GM21576 (cell line): ENCODE data around the gene P2RX6.
"Not testable (repeated sequence)": the region's sequence is repeated elsewhere in the genome, so short reads cannot be mapped to it uniquely, and the experiment has no call there.

Experiments
- ATAC-seq: cut with Tn5 transposase; IDR thresholded peaks from one replicate; pipeline ENCODE4 v1.9.1; 2021; ENCODE audit warnings: mild to moderate bottlenecking, moderate library complexity; ENCODE audit not compliant: unreplicated experiment

P2RX6 gene

DNA sequence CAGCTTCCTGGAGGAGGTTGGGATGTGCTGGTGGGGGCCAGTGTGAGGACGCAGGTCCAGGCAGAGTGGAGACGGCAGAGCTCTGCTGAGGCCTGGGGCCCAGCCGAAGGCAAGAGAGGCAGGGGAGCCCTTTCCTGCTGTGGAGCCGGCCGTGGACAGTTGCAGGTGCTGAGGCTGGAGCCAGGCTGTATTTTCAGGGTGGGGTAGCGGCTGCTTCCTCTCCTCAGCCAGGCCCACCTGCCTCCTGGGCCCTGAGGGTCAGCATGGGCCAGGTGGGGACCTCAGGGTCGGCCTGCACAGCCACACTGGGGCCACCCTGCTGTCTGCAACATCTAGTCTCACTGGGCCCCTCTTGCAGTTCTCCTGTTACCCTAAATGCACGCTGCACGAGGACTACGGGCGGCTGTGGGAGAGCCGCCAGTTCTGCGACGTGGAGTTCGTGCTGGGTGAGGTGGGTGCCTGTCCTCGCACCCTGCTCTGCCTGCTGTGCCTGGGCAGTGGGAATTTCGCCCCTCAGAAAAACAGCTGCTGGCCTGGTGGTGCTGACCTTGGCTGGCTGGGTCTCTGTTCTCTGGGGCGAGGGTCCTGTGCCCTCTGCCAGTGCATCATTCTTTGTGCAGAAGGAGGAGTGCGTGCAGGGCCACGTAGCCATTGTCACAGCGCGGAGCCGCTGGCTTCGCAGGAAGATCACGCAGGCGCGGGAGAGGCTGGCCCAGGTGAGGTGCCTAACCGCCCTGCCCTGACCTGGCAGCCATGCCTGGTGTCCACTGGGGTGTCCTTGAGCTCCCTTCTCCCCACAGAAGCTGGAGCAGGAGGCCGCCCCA lies 21.4 kb upstream of the P2RX6 start:
- ATAC-seq, result no peak

DNA sequence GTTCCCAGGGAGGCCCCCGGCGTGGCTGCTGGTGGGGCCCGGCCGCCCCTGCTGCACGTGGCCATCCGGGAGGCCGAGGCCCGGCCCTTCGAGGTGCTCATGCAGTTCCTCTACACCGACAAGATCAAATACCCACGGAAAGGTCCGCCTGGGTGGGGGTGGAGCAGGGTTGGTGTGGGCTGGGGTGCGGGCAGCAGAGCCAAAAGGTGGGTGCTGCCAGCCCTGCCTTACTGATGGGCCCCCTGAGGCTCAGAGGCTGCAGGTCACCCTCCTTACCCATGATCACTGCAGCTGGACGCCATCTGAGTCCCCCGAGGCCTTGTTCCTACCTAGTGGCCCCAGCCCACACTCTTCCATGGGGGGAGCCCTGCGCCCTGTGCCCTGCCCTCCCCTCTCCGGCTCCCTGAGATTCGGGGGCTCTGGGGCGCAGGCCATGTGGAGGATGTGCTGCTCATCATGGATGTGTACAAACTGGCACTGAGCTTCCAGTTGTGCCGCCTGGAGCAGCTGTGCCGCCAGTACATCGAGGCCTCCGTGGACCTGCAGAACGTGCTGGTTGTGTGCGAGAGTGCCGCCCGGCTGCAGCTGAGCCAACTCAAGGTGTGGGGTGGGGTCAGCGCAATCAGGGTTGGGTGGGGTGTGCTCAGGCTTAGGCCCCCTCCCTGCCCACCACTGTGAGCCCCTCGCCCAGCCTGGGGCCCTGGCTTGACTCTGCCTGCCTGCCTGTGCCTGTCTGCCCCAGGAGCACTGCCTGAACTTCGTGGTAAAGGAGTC lies 20.6 kb upstream of the P2RX6 start:
- ATAC-seq, result no peak

- ATAC-seq, result no peak
These were observed 20.1 kb upstream of the P2RX6 start for GRCh38 chr22:20994902-20995241.

GRCh38 chr22:20995329-20996030 lies 19.5 kb upstream of the P2RX6 start:
- ATAC-seq, result no peak

DNA sequence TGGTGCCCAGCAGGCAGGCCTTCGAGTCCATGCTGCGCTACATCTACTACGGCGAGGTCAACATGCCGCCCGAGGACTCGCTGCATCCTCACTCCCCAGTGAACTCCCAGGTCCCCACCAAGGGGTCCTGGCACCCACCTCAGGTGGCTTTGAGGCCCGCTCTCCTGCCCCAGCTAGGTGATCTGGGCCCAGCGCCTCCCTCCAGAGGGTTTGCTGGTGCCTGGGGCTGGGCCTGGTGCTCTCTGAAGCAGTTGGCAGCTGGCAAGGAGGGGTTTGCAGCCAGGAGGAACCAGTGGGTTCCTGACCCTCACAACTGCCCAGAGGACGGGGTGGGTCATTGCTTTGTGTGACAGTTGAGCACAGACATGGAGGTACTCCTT lies 18.9 kb upstream of the P2RX6 start:
- no peak for ATAC-seq

- no peak for ATAC-seq
These were observed 18.1 kb upstream of the P2RX6 start for GRCh38 chr22:20996598-20997535.

DNA sequence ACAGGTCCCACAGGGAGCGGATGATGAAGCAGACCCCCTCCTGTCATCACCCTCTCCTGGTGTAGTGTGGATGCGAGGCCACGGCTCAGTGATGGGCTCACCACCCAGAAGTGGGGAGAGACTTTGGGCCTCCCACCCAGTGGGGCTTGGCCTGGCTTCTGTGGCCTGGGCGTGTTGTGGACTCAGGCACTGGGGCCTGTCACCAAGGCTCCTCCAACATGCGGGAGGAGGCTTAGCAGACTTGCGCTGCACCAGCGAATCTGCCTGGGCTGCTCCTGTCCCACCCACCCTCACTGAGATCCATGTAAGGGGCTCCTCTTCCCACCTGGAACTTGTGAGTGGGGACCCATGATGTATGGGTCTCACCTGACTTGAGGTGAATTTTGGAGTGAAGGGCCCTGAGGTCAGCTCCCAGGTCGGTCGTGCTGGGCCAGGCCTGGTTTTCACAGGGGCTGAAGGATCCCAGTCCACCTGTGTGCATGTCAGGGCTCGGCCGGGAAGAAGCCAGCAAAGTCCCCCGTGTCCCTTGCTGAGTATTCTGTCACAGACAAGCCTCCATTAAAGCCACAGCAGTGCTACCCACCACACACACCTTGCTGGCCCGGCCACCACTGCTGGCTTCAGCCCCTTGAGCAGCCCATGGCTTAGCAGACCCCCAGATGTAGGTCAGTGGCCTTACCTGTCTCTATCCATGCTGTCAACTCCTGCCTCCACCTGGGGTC lies 17.3 kb upstream of the P2RX6 start:
- no peak for ATAC-seq

- ATAC-seq, result no peak
These were observed 16.3 kb upstream of the P2RX6 start for GRCh38 chr22:20998411-20999336.

DNA sequence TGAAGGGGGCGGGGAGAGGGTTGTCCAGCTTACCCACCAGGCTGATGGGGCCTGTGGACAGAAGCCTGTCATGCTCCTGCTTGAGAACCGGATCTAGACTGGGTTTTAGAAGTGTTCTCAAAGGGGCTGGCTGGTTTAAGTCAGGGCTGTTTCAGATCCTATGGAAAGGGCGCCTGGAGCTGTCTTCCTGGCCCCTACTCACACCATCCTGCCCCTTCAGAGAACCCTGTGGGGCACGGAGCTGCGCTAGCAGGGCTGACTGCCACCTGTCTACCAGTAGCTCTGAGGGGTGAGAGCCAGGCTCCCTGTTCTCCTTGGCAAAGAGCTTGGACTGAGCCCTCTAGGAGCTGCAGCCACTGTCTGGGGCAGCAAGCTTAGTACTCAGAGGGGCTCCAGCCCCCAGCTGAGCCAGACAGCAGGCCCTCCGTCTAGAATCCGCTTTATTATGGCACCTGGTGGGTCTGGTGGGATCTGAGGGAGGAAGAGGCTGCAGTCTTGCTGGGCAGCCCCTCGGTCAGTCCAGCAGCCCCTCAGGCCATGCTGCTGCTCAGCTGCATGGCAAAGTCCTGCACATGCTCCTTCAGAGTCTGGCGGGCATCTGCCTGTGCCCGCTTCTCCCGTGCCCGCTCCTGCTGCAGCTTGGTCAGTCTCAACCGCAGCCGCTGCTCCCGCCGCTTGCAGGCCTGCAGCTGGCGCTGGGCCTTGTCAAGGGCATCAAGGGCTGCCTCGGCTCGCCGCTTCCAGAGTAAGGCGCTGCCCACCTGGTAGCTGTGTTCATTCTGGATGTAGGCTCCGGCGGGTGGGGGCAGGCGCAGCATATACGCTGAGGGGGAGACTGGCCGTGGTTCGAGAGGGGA lies 15.4 kb upstream of the P2RX6 start:
- no peak for ATAC-seq

DNA sequence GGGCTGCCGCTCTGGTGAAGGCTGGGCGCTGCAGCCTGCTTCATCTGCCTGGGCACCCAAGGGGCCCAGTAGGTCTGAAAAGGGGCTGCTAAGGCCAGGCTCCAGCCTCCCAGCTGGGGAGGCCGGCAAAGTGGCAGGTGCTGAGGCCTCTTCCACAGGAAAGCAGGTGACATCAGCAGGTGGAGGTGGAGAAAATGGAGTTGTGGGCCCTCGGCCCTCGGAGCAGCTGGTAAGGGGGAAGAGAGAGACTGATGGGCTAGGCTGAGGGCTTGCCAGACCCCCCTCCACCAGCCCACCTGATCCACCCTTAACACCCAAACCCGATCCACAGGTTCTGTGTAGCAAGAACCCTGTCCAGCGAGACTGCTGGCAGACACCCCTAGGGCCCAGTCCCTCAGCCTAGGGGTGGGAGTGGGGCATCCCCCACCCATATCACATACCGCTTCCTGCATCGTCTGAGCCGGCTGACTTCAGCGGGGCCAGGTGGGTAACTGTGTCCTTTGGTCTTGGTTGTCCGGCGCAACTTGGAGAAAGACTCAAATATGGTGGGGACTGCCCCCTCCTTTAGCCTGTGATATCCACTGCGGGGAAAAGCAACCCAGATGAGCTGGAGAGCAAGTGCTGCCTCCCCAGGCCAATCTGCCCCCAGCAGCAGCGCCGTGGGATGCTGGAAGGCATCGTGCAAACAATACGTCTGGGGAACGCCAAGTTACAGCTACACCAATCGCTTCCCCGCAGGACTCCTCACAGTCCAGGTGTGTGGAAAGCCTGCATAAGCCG lies 14.6 kb upstream of the P2RX6 start:
- no peak for ATAC-seq

DNA sequence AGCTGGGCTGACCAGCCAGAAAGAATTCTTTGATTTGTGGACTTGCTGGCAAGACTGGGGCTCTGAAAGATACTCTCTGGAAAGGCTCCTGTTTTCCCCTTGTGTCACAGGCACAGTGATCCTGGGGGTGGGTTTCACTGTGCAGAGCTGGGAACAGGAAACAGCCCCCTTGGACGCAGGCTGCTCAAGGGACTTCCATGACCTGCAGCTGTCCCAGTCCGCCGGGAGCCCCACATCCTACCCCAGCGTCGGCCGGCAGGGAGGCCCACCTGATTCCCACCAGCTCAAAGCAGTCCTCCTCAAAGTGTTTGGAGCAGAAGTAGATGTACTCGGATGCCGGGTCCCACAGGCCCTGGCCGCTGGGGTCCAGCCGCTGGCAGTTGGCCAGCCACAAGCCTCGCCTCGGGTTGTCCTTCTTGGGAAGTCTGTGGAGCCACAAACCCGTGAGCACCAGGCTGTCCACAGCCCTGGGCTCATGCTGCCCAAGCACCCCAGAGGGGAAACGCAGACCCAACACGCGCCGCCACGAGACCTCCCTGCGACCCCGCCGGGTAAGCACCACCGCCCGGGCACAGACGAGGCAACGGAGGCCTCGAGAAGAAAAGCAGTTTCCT lies 13.9 kb upstream of the P2RX6 start:
- ATAC-seq, result no peak

GRCh38 chr22:21001601-21002325 lies 13.2 kb upstream of the P2RX6 start, which contains the start of gene THAP7:
Gene THAP7, minus strand, starts transcription at chr22:21002118. Its CDS starts 207 bp downstream, at chr22:21001911.
- peak; percentile 77 for ATAC-seq

DNA sequence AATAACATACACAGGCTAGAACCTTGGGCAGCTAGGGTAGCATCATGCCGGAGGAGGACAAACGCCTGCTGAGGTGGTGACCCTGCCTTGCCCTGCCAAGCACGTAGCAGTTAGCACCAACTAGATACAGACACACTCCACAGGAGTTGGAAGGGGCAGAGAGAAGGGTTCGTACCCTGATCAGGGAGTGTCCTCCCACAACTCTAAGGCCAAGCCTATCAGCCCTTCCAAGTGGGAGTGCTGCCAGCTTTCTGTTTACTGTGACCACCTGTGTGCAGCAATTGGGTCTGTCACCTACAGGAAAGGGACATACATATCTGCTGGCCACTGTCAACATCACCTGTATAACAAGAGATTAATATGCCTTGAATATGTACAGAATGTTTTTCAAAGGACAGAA lies 11.2 kb upstream of the P2RX6 start:
- ATAC-seq, result no peak

DNA sequence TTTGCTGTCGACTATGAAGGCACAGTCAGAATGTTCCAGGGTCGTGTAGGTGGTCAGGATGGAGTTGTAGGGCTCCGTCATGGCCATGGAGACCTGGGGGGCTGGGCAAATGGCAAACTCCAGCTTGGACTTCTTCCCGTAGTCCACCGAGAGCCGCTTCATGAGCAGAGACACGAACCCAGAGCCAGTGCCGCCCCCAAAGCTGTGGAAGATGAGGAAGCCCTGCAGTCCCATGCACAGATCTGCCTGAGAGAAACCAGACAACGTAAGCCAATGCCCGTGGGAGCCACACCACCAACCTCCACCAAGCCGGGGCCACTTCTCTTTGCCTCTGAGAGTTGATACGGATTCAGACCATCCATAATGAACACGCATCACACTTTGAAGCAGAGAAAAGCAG lies 5.8 kb upstream of the P2RX6 start:
- not testable (repeated sequence) for ATAC-seq

GRCh38 chr22:21009638-21010425 lies 5.1 kb upstream of the P2RX6 start:
- no peak for ATAC-seq
